ENCODE results near the gene LRRFIP2.

- TF ChIP-seq, protein P1, sequence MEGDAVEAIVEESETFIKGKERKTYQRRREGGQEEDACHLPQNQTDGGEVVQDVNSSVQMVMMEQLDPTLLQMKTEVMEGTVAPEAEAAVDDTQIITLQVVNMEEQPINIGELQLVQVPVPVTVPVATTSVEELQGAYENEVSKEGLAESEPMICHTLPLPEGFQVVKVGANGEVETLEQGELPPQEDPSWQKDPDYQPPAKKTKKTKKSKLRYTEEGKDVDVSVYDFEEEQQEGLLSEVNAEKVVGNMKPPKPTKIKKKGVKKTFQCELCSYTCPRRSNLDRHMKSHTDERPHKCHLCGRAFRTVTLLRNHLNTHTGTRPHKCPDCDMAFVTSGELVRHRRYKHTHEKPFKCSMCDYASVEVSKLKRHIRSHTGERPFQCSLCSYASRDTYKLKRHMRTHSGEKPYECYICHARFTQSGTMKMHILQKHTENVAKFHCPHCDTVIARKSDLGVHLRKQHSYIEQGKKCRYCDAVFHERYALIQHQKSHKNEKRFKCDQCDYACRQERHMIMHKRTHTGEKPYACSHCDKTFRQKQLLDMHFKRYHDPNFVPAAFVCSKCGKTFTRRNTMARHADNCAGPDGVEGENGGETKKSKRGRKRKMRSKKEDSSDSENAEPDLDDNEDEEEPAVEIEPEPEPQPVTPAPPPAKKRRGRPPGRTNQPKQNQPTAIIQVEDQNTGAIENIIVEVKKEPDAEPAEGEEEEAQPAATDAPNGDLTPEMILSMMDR (conservative IDR thresholded peaks at IDR 0.05; ENCODE audit: low read length), result no peak
- TF ChIP-seq EZH2phosphoT487 (IDR thresholded peaks at IDR 0.05; ENCODE audit: borderline replicate concordance), result no peak
These were observed 47.0 kb downstream of the LRRFIP2 start for GRCh38 chr3:37127340-37127739.

Data from Loucy (cell line).